Fibroblast of the conjunctiva (primary cell): ENCODE results near the gene GALNTL6.

Experiments used
- DNase-seq: peaks from one replicate; pipeline ENCODE4 v3.0.0-alpha.2; 2010; ENCODE audit warnings: low read depth

The GALNTL6 gene

GRCh38 chr4:172007889-172008288 is 194.7 kb downstream of the GALNTL6 start:
- no peak for DNase-seq

GRCh38 chr4:172009446-172010230 is 196.4 kb downstream of the GALNTL6 start:
- no peak for DNase-seq

- DNase-seq, result no peak
Measured at GRCh38 chr4:172011196-172011595, 198.0 kb downstream of the GALNTL6 start.

GRCh38 chr4:172018358-172018757 is 205.2 kb downstream of the GALNTL6 start:
- no peak for DNase-seq

GRCh38 chr4:172035562-172035961 is 222.4 kb downstream of the GALNTL6 start:
- DNase-seq, result no peak

GRCh38 chr4:172040766-172041165 is 227.6 kb downstream of the GALNTL6 start:
- no peak for DNase-seq

- no peak for DNase-seq
Measured at GRCh38 chr4:172042714-172043114, 229.5 kb downstream of the GALNTL6 start.

GRCh38 chr4:172045981-172046380 is 232.8 kb downstream of the GALNTL6 start:
- DNase-seq, result no peak

GRCh38 chr4:172048666-172049065 is 235.5 kb downstream of the GALNTL6 start:
- DNase-seq, result no peak

- no peak for DNase-seq
Measured at GRCh38 chr4:172050911-172051310, 237.7 kb downstream of the GALNTL6 start.

- DNase-seq, result no peak
Measured at GRCh38 chr4:172055046-172055445, 241.8 kb downstream of the GALNTL6 start.

- no peak for DNase-seq
Measured at GRCh38 chr4:172055498-172055897, 242.3 kb downstream of the GALNTL6 start.

GRCh38 chr4:172061204-172061603 is 248.0 kb downstream of the GALNTL6 start:
- no peak for DNase-seq

- no peak for DNase-seq
Measured at GRCh38 chr4:172068506-172068905, 255.3 kb downstream of the GALNTL6 start.

- no peak for DNase-seq
Measured at GRCh38 chr4:172073590-172073989, 260.4 kb downstream of the GALNTL6 start.

GRCh38 chr4:172083272-172083671 is 270.1 kb downstream of the GALNTL6 start:
- no peak for DNase-seq

- DNase-seq, result no peak
Measured at GRCh38 chr4:172088556-172088955, 275.4 kb downstream of the GALNTL6 start.

GRCh38 chr4:172095161-172095560 is 282.0 kb downstream of the GALNTL6 start:
- no peak for DNase-seq

- DNase-seq, result no peak
Measured at GRCh38 chr4:172096786-172097185, 283.6 kb downstream of the GALNTL6 start.

- DNase-seq, result no peak
Measured at GRCh38 chr4:172099376-172099775, 286.2 kb downstream of the GALNTL6 start.

- no peak for DNase-seq
Measured at GRCh38 chr4:172103456-172103855, 290.3 kb downstream of the GALNTL6 start.

- DNase-seq, result no peak
Measured at GRCh38 chr4:172104539-172104938, 291.3 kb downstream of the GALNTL6 start.

GRCh38 chr4:172105918-172106317 is 292.7 kb downstream of the GALNTL6 start:
- DNase-seq, result no peak

GRCh38 chr4:172109466-172109865 is 296.3 kb downstream of the GALNTL6 start:
- no peak for DNase-seq
